CD14-positive monocyte (primary cell): ENCODE results near the gene GABBR2. TPM values are rescaled to one million over a fixed set of nuclear protein-coding genes. Genes with fewer than 3 reads are reported as not detected.

Experiments
- DNase-seq, 3 donors: peaks; one replicate each; pipeline ENCODE4 v3.0.0-alpha.2; 2011 to 2022
- H2AFZ ChIP-seq: 2 replicates; pipeline ENCODE4 v1.6.0; 2012; ENCODE audit warnings: mild to moderate bottlenecking, low read depth, low read length, inconsistent platforms; ENCODE audit not compliant: insufficient read depth, poor library complexity, severe bottlenecking
- H3K27ac ChIP-seq, 2 donors: 1 replicate in 1 of 2; 2 replicates in 1 of 2; pipeline ENCODE4 v1.5.1; 2012 to 2013; ENCODE audit warnings: low read length in 2 of 2, control low read depth in 1 of 2, inconsistent platforms in 1 of 2, low read depth in 1 of 2, mild to moderate bottlenecking in 1 of 2
- H3K27me3 ChIP-seq, 2 donors: one replicate each; pipeline versions ENCODE4 v1.6.0 to v1.6.1; 2011 to 2013; ENCODE audit warnings: low read length in 2 of 2; ENCODE audit not compliant: control insufficient read depth in 2 of 2, insufficient read depth in 2 of 2
- H3K36me3 ChIP-seq, 2 donors: replicated peaks in 1 of 2; 1 replicate in 1 of 2; 2 replicates in 1 of 2; pipeline versions ENCODE4 v1.5.1 to v1.6.1; 2012 to 2013; ENCODE audit warnings: low read length in 2 of 2, control low read depth in 1 of 2, inconsistent platforms in 1 of 2, mild to moderate bottlenecking in 1 of 2; ENCODE audit not compliant: insufficient read depth in 2 of 2, control insufficient read depth in 1 of 2
- H3K4me1 ChIP-seq, 2 donors: 1 replicate in 1 of 2; 2 replicates in 1 of 2; pipeline versions ENCODE4 v1.5.1 to v1.6.1; 2012 to 2013; ENCODE audit warnings: low read length in 2 of 2, control low read depth in 1 of 2, inconsistent platforms in 1 of 2, mild to moderate bottlenecking in 1 of 2, moderate library complexity in 1 of 2; ENCODE audit not compliant: insufficient read depth in 2 of 2, control insufficient read depth in 1 of 2
- H3K4me2 ChIP-seq: replicated peaks from 2 replicates; pipeline ENCODE3; 2012; ENCODE audit warnings: low read length, moderate library complexity, mild to moderate bottlenecking; ENCODE audit not compliant: poor library complexity, severe bottlenecking; ENCODE audit errors: extremely low read depth
- H3K4me3 ChIP-seq, 3 experiments: fragments of 200-600 bp in 1 of 3; sonication (generic) in 1 of 3; replicated peaks in 1 of 3; 1 replicate in 2 of 3; 2 replicates in 1 of 3; pipeline ENCODE4 v1.5.1; 2011 to 2013; ENCODE audit warnings: low read length in 3 of 3, mild to moderate bottlenecking in 3 of 3, control low read depth in 2 of 3, low read depth in 2 of 3, inconsistent platforms in 1 of 3, moderate library complexity in 1 of 3
- H3K79me2 ChIP-seq: 2 replicates; pipeline ENCODE4 v1.6.0; 2012; ENCODE audit warnings: mild to moderate bottlenecking, control low read depth, inconsistent platforms, low read length, moderate library complexity; ENCODE audit not compliant: insufficient read depth
- H3K9ac ChIP-seq: 2 replicates; pipeline ENCODE4 v1.6.0; 2017; ENCODE audit warnings: low read length, mild to moderate bottlenecking; ENCODE audit not compliant: insufficient read depth, poor library complexity, severe bottlenecking
- H3K9me3 ChIP-seq, 2 donors: replicated peaks in 1 of 2; 1 replicate in 1 of 2; 2 replicates in 1 of 2; pipeline versions ENCODE4 v1.5.1 to v1.6.1; 2012 to 2013; ENCODE audit warnings: low read length in 2 of 2, control low read depth in 1 of 2; ENCODE audit not compliant: control insufficient read depth in 1 of 2, insufficient read depth in 1 of 2
- H4K20me1 ChIP-seq: 2 replicates; pipeline ENCODE4 v1.6.0; 2012; ENCODE audit warnings: mild to moderate bottlenecking, low read length, control low read depth, moderate library complexity; ENCODE audit not compliant: insufficient read depth
- H3K27ac Mint-ChIP-seq, 7 donors: one replicate each; pipeline ENCODE4 v1.8.0; 2020; ENCODE audit warnings: mild to moderate bottlenecking in 7 of 7, mixed read lengths in 7 of 7, moderate library complexity in 6 of 7, inconsistent platforms in 2 of 7
- H3K27me3 Mint-ChIP-seq, 3 donors: one replicate each; pipeline ENCODE4 v1.8.0; 2021 to 2022; ENCODE audit warnings: low read depth in 3 of 3, mild to moderate bottlenecking in 3 of 3, mixed read lengths in 3 of 3, moderate library complexity in 3 of 3, inconsistent platforms in 1 of 3
- H3K36me3 Mint-ChIP-seq, 2 donors: one replicate each; pipeline ENCODE4 v1.8.0; 2020; ENCODE audit warnings: mixed read lengths in 2 of 2, inconsistent platforms in 1 of 2, mild to moderate bottlenecking in 1 of 2
- H3K4me1 Mint-ChIP-seq: one replicate; pipeline ENCODE4 v1.8.0; 2020; ENCODE audit warnings: mild to moderate bottlenecking, mixed read lengths
- H3K4me3 Mint-ChIP-seq, 2 donors: one replicate each; pipeline ENCODE4 v1.8.0; 2020; ENCODE audit warnings: mild to moderate bottlenecking in 2 of 2, mixed read lengths in 2 of 2, moderate library complexity in 1 of 2
- H3K9me3 Mint-ChIP-seq, 7 donors: one replicate each; pipeline ENCODE4 v1.8.0; 2020 to 2022; ENCODE audit warnings: mixed read lengths in 7 of 7, mild to moderate bottlenecking in 6 of 7, moderate library complexity in 6 of 7, inconsistent platforms in 2 of 7
- CTCF ChIP-seq: fragments of 200-600 bp; IDR thresholded peaks from one replicate; pipeline ENCODE4 v1.8.0; 2022; ENCODE audit warnings: antibody characterized with exemption, mild to moderate bottlenecking
- WGBS: methylation state at CpG from one replicate; pipeline ENCODE4 v1.1.5; 2013; ENCODE audit warnings: missing lambda C conversion rate; ENCODE audit not compliant: insufficient coverage; 5-methylcytosine and 5-hydroxymethylcytosine counted together
- intact Hi-C, 2 donors: fragments of 100-400 bp; cut with micrococcal nuclease; formaldehyde crosslinking; loops; one replicate each; pipeline versions ENCODE4 v1.15.0 to v1.15.1; 2023
- polyA plus RNA-seq, 3 donors: library from polyadenylated mRNA; depleted of rRNA in 1 of 3; unstranded in 2 of 3; stranded (reverse) in 1 of 3; fragments of 300-500 nt in 2 of 3; fragments of >200 nt in 1 of 3; fragmentation: Illumina TruSeq in 2 of 3; gene quantifications; 1 replicate in 2 of 3; 2 replicates in 1 of 3; pipeline ENCODE4 v1.2.3, GENCODE V29; 2012 to 2021

Gene GABBR2
- polyA plus RNA-seq, 3 donors = not detected

GRCh38 chr9:98260635-98261034 is 448.1 kb downstream of the GABBR2 start:
- Histone ChIP-seq H3K36me3 (no peaks in the 10 kb centered on the region), H3K4me2 (no peak overlapping the region), H3K9me3 (no peaks in the 10 kb centered on the region), H3K27me3 (no peaks in the 10 kb centered on the region), H2AFZ (no peak overlapping the region), H3K27ac (no peak overlapping the region), H3K4me1 (peaks cover 8 to 10% of the 10 kb centered on the region in 2 donors), H4K20me1 (no peaks in the 10 kb centered on the region), H3K9ac (no peak overlapping the region), H3K79me2 (peaks cover 12% of the 10 kb centered on the region), H3K4me3 (no peak overlapping the region)
- Mint-ChIP-seq H3K36me3 (no peaks in the 10 kb centered on the region), H3K4me1 (peaks cover 10% of the 10 kb centered on the region), H3K27ac (no peak overlapping the region), H3K9me3 (no peaks in the 10 kb centered on the region), H3K27me3 (no peaks in the 10 kb centered on the region), H3K4me3 (no peak overlapping the region)
- WGBS = 100% methylated on average over 3 of the region's 5 CpGs
- DNase-seq = no peak
- no peak for TF ChIP-seq CTCF
- intact Hi-C loops = loop anchor here in 1 of 2 donors (5.0 kb wide), 1 partner anchor 188 kb away; no protein-coding TSS in a partner anchor

- Histone ChIP-seq H3K27ac (no peak overlapping the region), H3K9ac (no peak overlapping the region), H4K20me1 (peaks cover 3% of the 10 kb centered on the region), H3K4me3 (no peak overlapping the region), H3K4me1 (peaks cover 9 to 11% of the 10 kb centered on the region in 2 donors), H3K9me3 (no peaks in the 10 kb centered on the region), H3K27me3 (no peaks in the 10 kb centered on the region), H2AFZ (no peak overlapping the region), H3K4me2 (no peak overlapping the region), H3K79me2 (peaks cover 21% of the 10 kb centered on the region), H3K36me3 (no peaks in the 10 kb centered on the region)
- no peak overlapping the region for H3K4me3 Mint-ChIP-seq
- no peaks in the 10 kb centered on the region for H3K36me3 Mint-ChIP-seq
- no peaks in the 10 kb centered on the region for H3K27me3 Mint-ChIP-seq
- TF ChIP-seq CTCF = no peak
- peaks cover 12% of the 10 kb centered on the region for H3K4me1 Mint-ChIP-seq
- intact Hi-C loops = loop anchor here (5.0 to 10.0 kb wide), 6 partner anchors 135 to 337 kb away; partner anchors contain the start of genes TRMO (in 2 of the 2), NANS (in 1 of the 2) and TRIM14 (in 1 of the 2)
- WGBS = 100% methylated on average over 2 of the region's 3 CpGs
- H3K9me3 Mint-ChIP-seq = no peaks in the 10 kb centered on the region
- no peak overlapping the region for H3K27ac Mint-ChIP-seq
- no peak for DNase-seq
Measured at GRCh38 chr9:98259791-98260190, 448.9 kb downstream of the GABBR2 start.
